Measurements from ENCODE around the gene PRKCH.

DNA sequence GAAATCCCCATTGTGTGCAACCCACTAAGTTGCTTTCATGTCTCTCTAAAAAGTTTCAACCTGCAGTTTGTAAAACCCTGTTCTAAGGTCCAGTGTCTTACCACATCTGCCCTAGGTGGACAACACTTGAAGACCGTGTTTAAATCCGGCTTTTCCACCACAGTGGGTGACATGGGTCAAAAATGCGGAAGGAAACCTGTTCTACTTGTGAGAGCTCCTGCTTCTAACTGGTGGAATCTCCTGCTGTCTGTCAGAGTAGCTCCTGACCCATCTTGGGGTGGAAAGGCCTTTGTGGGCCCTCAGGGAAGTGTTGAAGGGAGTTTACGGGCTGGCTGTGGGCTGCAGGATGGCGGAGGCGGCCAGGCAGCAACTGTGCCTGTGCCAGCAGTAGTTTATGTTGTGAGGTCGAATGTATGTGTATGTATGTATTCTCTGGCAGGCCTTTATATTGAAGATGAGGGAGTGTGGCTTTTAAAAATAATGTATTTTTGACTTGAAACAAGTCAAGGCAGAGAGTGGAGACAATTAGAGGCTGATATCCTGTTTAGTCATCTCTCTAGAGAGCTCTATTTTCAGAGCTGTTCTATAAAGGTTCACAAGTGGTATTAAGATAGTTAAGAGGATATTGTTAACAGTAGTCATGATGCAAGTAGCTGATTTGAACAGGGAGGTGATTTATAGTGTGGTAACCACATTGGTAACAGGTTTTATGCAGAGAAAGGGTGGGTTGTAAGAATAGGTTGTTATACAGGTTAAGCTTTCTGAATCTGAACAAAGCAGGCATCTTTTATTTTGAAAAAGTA, 67.0 kb downstream of the PRKCH start:
- TF ChIP-seq, protein P1, sequence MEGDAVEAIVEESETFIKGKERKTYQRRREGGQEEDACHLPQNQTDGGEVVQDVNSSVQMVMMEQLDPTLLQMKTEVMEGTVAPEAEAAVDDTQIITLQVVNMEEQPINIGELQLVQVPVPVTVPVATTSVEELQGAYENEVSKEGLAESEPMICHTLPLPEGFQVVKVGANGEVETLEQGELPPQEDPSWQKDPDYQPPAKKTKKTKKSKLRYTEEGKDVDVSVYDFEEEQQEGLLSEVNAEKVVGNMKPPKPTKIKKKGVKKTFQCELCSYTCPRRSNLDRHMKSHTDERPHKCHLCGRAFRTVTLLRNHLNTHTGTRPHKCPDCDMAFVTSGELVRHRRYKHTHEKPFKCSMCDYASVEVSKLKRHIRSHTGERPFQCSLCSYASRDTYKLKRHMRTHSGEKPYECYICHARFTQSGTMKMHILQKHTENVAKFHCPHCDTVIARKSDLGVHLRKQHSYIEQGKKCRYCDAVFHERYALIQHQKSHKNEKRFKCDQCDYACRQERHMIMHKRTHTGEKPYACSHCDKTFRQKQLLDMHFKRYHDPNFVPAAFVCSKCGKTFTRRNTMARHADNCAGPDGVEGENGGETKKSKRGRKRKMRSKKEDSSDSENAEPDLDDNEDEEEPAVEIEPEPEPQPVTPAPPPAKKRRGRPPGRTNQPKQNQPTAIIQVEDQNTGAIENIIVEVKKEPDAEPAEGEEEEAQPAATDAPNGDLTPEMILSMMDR (IDR thresholded peaks at IDR 0.05), result no peak
- no peak for TF ChIP-seq ZFX (IDR thresholded peaks at IDR 0.05; ENCODE audit: borderline replicate concordance)

All from 22Rv1 (cell line).